Thymus (tissue), 11 donors: ENCODE measurements around the gene HOOK2. TPM values are rescaled to one million over a fixed set of nuclear protein-coding genes. Genes with fewer than 3 reads are reported as not detected.
A peak's percentile ranks its signal among the peaks of the same experiment; 100 is the strongest.

Experiments used
- DNase-seq, 9 donors: peaks; one replicate each; pipeline ENCODE4 v3.0.0-alpha.2; 2013; ENCODE audit warnings: low spot score in 9 of 9, low read depth in 6 of 9, missing footprints in 1 of 9
- H3K27ac ChIP-seq, 2 donors: one replicate each; pipeline ENCODE4 v1.5.1; 2013; ENCODE audit warnings: control low read depth in 1 of 2, low read depth in 1 of 2, low read length in 1 of 2, mild to moderate bottlenecking in 1 of 2, moderate library complexity in 1 of 2
- H3K27me3 ChIP-seq, 2 donors: one replicate each; pipeline ENCODE4 v1.5.1; 2013; ENCODE audit warnings: low read length in 1 of 2; ENCODE audit not compliant: control insufficient read depth in 2 of 2, insufficient read depth in 1 of 2
- H3K36me3 ChIP-seq, 2 donors: one replicate each; pipeline ENCODE4 v1.5.1; 2013; ENCODE audit warnings: low read length in 1 of 2, mild to moderate bottlenecking in 1 of 2, moderate library complexity in 1 of 2; ENCODE audit not compliant: control insufficient read depth in 2 of 2, insufficient read depth in 2 of 2
- H3K4me1 ChIP-seq, 2 donors: one replicate each; pipeline ENCODE4 v1.5.1; 2013; ENCODE audit warnings: low read length in 2 of 2; ENCODE audit not compliant: control insufficient read depth in 2 of 2, insufficient read depth in 2 of 2
- H3K4me3 ChIP-seq, 2 donors: one replicate each; pipeline ENCODE4 v1.5.1; 2013; ENCODE audit warnings: low read length in 2 of 2, control low read depth in 1 of 2, mild to moderate bottlenecking in 1 of 2
- H3K9me3 ChIP-seq, 2 donors: one replicate each; pipeline ENCODE4 v1.5.1; 2013; ENCODE audit warnings: low read length in 1 of 2, mild to moderate bottlenecking in 1 of 2; ENCODE audit not compliant: control insufficient read depth in 2 of 2, insufficient read depth in 1 of 2
- WGBS: extraction: QIAGEN DNeasy Blood & Tissue Kit; methylation state at CpG from one replicate; pipeline ENCODE4 v1.1.7; 2013; 5-methylcytosine and 5-hydroxymethylcytosine counted together
- polyA plus RNA-seq: library from polyadenylated mRNA; stranded (reverse); fragments of 200-250 nt; gene quantifications from one replicate; pipeline ENCODE4 v1.2.3, GENCODE V29; 2013
- total RNA-seq: library from RNA; stranded (reverse); fragments of 120-200 nt; gene quantifications from one replicate; pipeline ENCODE4 v1.2.4, GENCODE V29; 2013
- donor health status: healthy.

Gene HOOK2
- total and polyA plus RNA-seq, 2 donors: 8.7 to 36.4 TPM

DNA sequence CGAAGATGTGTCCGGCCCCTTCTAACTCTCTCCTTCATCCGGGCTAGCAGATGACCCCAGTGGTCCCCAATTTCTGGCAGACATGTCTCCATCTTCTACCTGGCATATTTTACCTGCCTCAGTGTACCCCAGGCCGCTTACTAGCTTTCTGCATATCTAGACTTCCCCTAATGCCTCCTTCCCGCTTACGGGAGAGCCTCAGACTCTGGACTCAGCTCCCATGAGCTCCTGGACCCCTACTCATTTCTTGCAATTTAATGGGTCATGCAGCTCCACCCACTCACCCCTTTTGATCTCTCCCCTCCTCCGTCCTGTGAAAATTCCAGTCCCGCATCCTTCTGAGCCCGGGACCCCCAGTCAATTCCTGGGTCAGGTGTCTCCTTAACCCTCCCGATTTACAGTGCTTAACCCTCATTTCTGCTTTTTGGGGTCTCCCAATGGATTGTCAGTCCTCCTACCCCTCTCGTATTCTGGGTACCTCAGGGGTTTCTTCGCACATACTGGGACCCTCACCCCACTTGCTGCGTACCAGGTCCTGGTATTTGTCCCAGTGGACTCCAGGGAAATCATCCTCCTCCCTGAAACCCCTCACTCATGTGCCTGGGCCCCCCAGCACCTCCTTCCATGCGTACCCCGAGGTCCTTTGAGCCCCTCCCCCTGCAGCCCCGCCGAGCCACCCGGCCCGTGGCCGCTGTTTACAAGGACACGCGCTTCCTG, 15.4 kb upstream of the HOOK2 start:
- Histone ChIP-seq H3K27me3 (peaks cover 14 to 19% of the 10 kb centered on the region in 2 donors), H3K36me3 (no peaks in the 10 kb centered on the region), H3K4me1 (peaks cover 10 to 56% of the 10 kb centered on the region in 2 donors), H3K9me3 (no peaks in the 10 kb centered on the region), H3K27ac (peak overlapping the region; percentile 98), H3K4me3 (peak overlapping the region; percentile 66 to 83)
- DNase-seq: peak in 1 of 9 donors; percentile 36
- 3% methylated on average over 22 of the region's 22 CpGs for WGBS

DNA sequence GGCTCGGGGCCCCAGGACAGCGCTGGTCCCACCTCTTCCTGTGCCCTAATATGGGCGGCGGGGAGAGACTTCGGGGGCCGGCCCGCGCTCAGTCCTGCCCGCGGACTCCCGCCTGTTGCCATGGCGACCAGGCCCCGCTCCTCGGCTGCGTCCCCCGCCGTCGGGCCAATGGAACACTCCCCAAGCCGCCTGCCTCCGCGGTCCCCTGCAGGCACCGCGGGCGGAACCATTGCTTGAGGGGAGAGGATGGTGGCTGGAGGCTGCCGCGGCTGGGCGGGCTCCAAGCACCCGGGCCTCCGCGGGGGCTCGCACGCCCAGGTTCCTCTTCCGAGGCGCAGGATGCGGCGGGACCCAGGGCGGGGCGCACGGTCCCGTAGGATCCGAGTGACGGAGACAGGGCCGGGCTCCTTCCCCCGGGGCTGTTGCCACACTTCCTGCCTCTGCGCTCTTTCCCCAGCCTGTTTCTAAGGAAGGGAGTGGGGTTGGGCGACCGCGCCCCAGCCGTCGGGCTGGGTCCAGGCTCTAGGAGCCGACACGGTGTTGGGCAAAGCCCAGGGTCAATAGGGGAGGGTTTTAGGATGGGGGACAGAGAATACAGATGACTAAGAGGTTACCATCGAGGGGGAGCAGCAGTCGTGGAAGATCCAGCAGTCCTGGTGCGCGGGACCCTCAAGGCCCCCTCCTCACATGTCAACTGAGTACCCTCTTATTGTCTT, 14.7 kb upstream of the HOOK2 start:
- H3K4me1 ChIP-seq: peaks cover 16 to 61% of the 10 kb centered on the region in 2 donors

DNA sequence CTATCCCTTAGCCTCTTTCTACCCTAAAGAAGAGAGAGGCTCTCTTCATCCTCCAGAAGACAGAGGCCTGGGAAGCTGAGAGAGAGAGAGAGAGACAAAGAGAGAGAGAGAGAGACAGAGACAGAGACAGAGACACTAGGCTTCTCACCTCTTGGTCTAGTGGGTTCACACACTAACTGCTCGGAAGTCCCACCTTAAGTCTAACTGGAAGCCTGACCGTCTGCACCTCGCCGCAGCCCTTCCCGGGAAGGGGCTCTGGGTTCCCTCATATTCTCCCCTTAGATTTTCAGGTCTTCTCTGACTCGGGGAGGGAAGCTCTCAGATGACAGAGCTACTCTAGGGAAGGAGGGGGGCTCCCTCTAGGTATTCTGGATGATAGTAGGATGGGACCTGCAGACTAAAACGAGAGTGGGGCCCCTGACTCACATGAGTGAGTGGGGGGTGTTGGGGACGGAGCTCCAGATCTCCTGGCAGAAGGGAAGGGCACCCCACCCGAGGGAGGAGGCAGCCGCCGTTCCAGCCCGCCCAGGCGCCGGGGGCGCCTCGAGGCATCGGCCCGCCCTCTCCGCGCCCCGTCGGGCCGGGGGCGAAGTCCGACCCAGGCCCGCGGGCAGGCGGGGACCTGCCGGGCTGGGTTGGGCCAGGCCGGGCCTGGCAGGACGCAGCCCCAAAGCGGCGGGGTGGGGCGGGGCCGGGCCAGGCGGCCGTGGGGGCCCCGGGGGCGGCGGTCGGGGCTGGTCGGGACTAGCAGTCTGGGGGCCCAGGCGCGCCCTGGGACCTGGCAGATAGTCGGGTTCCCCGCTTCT, 13.9 kb upstream of the HOOK2 start:
- Histone ChIP-seq H3K27me3 (peaks cover 14 to 19% of the 10 kb centered on the region in 2 donors), H3K27ac (peak overlapping the region; percentile 98), H3K4me1 (peaks cover 16 to 65% of the 10 kb centered on the region in 2 donors), H3K36me3 (no peaks in the 10 kb centered on the region), H3K9me3 (no peaks in the 10 kb centered on the region), H3K4me3 (peak overlapping the region; percentile 66 to 83)
- WGBS: 10% methylated on average over 46 of the region's 46 CpGs
- peak in 1 of 9 donors; percentile 38 for DNase-seq

More for the DNA sequence above, 14.7 kb upstream of the HOOK2 start:
- Histone ChIP-seq H3K4me3 (peak overlapping the region; percentile 66 to 83), H3K36me3 (no peaks in the 10 kb centered on the region), H3K27me3 (peaks cover 14 to 19% of the 10 kb centered on the region in 2 donors), H3K27ac (peak overlapping the region; percentile 98), H3K9me3 (no peaks in the 10 kb centered on the region)
- whole genome bisulfite sequencing: under 1% methylated on average over 56 of the region's 56 CpGs
- DNase-seq: peak in 4 of 9 donors; percentile 54 to 84 (median 66)

DNA sequence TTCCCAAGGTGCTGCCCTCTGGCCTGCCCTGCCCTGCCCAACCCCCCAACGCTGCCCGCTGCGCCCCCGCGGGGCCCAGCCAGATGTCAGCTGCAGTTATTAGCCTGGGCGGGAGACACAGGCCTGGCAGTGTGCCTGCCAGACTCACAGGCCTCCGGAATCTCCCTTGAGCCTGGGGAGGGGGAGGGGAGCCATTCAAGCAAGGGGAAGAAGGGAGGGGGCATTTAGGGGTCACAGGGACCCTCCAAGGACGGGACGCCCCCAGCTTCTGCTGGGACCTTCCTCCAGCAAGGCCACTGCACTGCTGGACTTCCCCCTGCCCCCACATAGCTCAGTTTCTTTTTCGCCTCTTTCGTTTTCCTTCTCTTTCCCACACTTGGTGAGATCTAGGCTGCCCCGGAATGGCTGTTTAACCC, 13.3 kb upstream of the HOOK2 start:
- 32% methylated on average over 12 of the region's 12 CpGs for WGBS
- peak in 1 of 9 donors; percentile 50 for DNase-seq
- Histone ChIP-seq H3K4me1 (peaks cover 19 to 65% of the 10 kb centered on the region in 2 donors), H3K9me3 (no peaks in the 10 kb centered on the region), H3K27me3 (peaks cover 14 to 19% of the 10 kb centered on the region in 2 donors), H3K4me3 (peak overlapping the region in 1 of 2 donors; percentile 1), H3K36me3 (no peaks in the 10 kb centered on the region), H3K27ac (peak overlapping the region; percentile 85 to 98)

DNA sequence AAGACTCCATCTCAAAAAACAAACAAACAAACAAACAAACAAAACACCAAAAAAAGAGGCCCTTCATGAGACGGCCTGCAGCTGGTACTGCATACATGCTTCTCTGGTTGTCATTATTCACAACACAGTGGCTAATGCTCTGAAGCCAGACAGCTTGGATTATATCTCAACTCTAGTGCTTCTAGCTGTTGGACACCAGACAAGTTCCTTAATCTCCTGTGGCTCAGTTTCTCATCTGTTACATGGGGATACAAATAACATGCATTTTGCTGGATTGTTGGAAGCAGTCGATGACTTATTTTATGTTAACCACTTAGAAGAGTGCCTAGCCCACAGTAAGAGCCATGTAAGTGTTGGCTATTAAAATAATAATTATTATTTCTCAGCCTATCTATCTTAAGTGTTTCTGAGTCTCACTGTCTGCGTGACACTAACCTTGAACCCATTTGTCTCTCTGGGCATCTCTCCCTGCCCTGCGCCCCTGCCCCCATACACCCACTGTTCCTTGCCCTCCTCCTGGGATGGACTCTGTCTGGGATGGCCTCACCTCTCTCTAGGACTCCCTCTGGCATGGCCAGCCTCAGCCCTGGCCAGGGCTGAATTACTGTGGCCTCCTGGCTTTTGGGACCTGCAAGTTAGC, 12.8 kb upstream of the HOOK2 start:
- no peak for DNase-seq
- Histone ChIP-seq H3K27me3 (peaks cover 14 to 19% of the 10 kb centered on the region in 2 donors), H3K36me3 (no peaks in the 10 kb centered on the region), H3K9me3 (no peaks in the 10 kb centered on the region), H3K4me3 (no peak overlapping the region), H3K27ac (peak overlapping the region; percentile 85 to 98), H3K4me1 (peaks cover 23 to 71% of the 10 kb centered on the region in 2 donors)
- 95% methylated on average over 4 of the region's 4 CpGs for WGBS

DNA sequence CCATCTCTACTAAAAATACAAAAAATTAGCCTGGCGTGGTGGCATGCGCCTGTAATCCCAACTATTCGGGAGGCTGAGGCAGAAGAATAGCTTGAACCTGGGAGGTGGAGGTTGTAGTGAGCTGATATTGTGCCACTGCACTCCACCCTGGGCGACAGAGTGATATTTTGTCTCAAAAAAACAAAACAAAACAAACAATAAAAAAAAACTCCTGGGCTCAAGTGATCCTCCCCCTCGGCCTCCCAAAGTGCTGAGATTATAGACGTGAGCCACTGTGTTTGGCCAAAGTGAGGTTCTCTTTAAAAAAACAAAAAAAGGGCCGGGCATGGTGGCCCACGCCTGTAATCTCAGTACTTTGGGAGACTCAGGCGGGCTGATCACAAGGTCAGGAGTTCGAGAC, 12.1 kb upstream of the HOOK2 start:
- WGBS: 89% methylated on average over 10 of the region's 10 CpGs
- no peak overlapping the region for H3K4me3 ChIP-seq
- peaks cover 14 to 19% of the 10 kb centered on the region in 2 donors for H3K27me3 ChIP-seq
- peak overlapping the region in 1 of 2 donors; percentile 64 for H3K27ac ChIP-seq
- peaks cover 27 to 78% of the 10 kb centered on the region in 2 donors for H3K4me1 ChIP-seq
- H3K36me3 ChIP-seq: no peaks in the 10 kb centered on the region
- DNase-seq: no peak
- no peaks in the 10 kb centered on the region for H3K9me3 ChIP-seq

DNA sequence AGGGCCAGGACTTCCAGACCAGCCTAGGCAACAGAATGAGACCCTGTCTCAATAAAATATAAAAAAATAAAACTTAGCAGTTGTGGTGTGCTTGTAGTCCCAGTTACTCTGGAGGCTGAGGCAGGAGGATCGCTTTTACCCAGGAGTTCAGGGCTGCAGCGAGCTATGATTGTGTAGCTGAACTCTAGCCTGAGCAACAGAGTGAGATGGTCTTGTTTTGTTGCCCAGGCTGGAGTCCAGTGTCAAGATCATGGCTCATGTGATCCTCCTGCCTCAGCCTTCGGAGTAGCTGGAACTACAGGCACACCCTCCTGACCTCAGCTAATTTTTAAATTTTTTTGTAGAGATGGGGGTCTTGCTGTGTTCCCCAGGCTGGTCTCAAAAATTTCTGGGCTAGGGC, 11.6 kb upstream of the HOOK2 start:
- H3K27ac ChIP-seq: peak overlapping the region; percentile 64 to 89
- no peak for DNase-seq
- H3K4me3 ChIP-seq: no peak overlapping the region
- no peaks in the 10 kb centered on the region for H3K9me3 ChIP-seq
- H3K4me1 ChIP-seq: peaks cover 27 to 82% of the 10 kb centered on the region in 2 donors
- H3K27me3 ChIP-seq: peaks cover 14 to 19% of the 10 kb centered on the region in 2 donors
- 96% methylated on average over 3 of the region's 3 CpGs for WGBS
- no peaks in the 10 kb centered on the region for H3K36me3 ChIP-seq

DNA sequence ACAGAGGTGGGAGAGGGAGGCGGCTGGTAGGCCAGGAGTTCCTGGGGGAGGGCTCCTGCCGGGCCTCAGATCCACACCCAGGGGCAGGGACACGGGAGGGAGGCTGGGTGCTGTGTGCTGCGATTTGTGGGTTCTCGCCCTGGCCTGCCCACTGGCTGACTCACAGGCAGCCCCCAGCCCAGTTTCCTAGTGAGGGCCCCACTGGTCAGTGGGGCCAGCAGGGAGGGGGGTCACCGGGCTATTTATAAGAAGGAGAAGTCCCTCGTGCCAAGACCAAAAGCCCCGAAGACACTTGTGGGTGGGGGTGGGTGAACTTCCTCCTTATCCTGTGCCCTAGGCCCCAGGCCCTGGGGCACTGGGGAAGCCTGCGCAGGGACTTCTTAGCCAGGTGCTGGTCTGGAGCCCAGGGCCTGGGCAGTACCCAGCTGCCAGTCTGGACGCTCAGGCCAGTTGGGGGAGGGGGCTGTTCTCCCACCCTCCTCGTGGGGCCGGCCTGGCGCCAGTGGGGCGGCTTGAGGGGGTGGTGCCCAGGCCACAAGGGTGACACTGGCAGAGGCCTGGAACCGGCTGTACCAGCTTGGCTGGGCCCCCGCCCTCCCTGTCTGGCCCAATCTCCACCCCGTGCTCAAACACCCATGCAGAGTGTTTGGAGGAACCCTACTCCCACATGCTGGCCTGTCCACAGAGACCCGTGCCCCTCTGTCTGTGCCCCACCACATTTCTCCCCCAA, 11.0 kb upstream of the HOOK2 start:
- H3K36me3 ChIP-seq: no peaks in the 10 kb centered on the region
- peak overlapping the region; percentile 64 to 89 for H3K27ac ChIP-seq
- WGBS: 39% methylated on average over 18 of the region's 18 CpGs
- H3K27me3 ChIP-seq: peaks cover 14 to 19% of the 10 kb centered on the region in 2 donors
- H3K4me3 ChIP-seq: no peak overlapping the region
- DNase-seq: peak in 1 of 9 donors; percentile 45
- no peaks in the 10 kb centered on the region for H3K9me3 ChIP-seq
- peaks cover 29 to 86% of the 10 kb centered on the region in 2 donors for H3K4me1 ChIP-seq
